GM23338 (cell line): ENCODE data around the gene RIN3. TPM values are rescaled to one million over a fixed set of nuclear protein-coding genes. Genes with fewer than 3 reads are reported as not detected.

Experiments
- ATAC-seq: fragments of 200-7000 bp; cut with Tn5 transposase; 3 replicates; pipeline ENCODE4 v1.9.1; 2020
- DNase-seq: peaks from one replicate; pipeline ENCODE4 v3.0.0-alpha.2; 2015; ENCODE audit warnings: low spot score
- H2AFZ ChIP-seq: fragments of 200-600 bp; sonication (generic); 2 replicates; pipeline ENCODE4 v1.8.0; 2016; ENCODE audit warnings: antibody characterized with exemption, mild to moderate bottlenecking, moderate library complexity
- H3F3A ChIP-seq: fragments of 200-600 bp; sonication (generic); replicated peaks from 2 replicates; pipeline ENCODE4 v1.8.0; 2017; ENCODE audit warnings: antibody characterized with exemption, mixed run types, low read depth
- H3K27ac ChIP-seq: fragments of 200-600 bp; sonication (generic); 2 replicates; pipeline ENCODE4 v1.6.1; 2016; ENCODE audit warnings: low read depth
- H3K27me3 ChIP-seq: fragments of 200-600 bp; sonication (generic); 2 replicates; pipeline ENCODE4 v1.8.0; 2016; ENCODE audit warnings: mild to moderate bottlenecking, mixed run types, moderate library complexity; ENCODE audit not compliant: insufficient read depth
- H3K36me3 ChIP-seq: fragments of 200-600 bp; sonication (generic); 2 replicates; pipeline ENCODE4 v1.8.0; 2016; ENCODE audit warnings: mild to moderate bottlenecking; ENCODE audit not compliant: insufficient read depth
- H3K4me1 ChIP-seq: fragments of 200-600 bp; sonication (generic); 2 replicates; pipeline ENCODE4 v1.8.0; 2016; ENCODE audit warnings: mild to moderate bottlenecking, moderate library complexity; ENCODE audit not compliant: insufficient read depth
- H3K4me2 ChIP-seq: fragments of 200-600 bp; sonication (generic); 2 replicates; pipeline ENCODE4 v1.7.1; 2017; ENCODE audit warnings: mixed run types
- H3K4me3 ChIP-seq: fragments of 200-600 bp; sonication (generic); 2 replicates; pipeline ENCODE4 v1.6.1; 2016; ENCODE audit warnings: mixed run types
- H3K79me2 ChIP-seq: fragments of 200-600 bp; sonication (generic); replicated peaks from 2 replicates; pipeline ENCODE4 v1.8.0; 2017; ENCODE audit warnings: mild to moderate bottlenecking; ENCODE audit not compliant: insufficient read depth
- H3K9me2 ChIP-seq: fragments of 200-600 bp; sonication (generic); 2 replicates; pipeline ENCODE4 v1.8.0; 2017; ENCODE audit not compliant: insufficient read depth
- H4K20me1 ChIP-seq: fragments of 200-600 bp; sonication (generic); replicated peaks from 2 replicates; pipeline ENCODE4 v1.8.0; 2017; ENCODE audit warnings: mild to moderate bottlenecking; ENCODE audit not compliant: insufficient read depth
- H3K27ac Mint-ChIP-seq: 2 replicates; pipeline ENCODE4 v1.8.0; 2020; ENCODE audit warnings: inconsistent platforms, mild to moderate bottlenecking, moderate library complexity, mixed read lengths
- H3K27me3 Mint-ChIP-seq: 3 replicates; pipeline ENCODE4 v1.8.0; 2022; ENCODE audit warnings: low read depth, mild to moderate bottlenecking, moderate library complexity, mixed read lengths, inconsistent platforms; ENCODE audit not compliant: insufficient read depth, poor library complexity
- H3K36me3 Mint-ChIP-seq: 3 replicates; pipeline ENCODE4 v1.8.0; 2021; ENCODE audit warnings: low read depth, mild to moderate bottlenecking, inconsistent platforms, moderate library complexity, mixed read lengths
- H3K4me1 Mint-ChIP-seq: 3 replicates; pipeline ENCODE4 v1.8.0; 2020; ENCODE audit warnings: mild to moderate bottlenecking, inconsistent platforms, mixed read lengths
- H3K4me3 Mint-ChIP-seq: 3 replicates; pipeline ENCODE4 v1.8.0; 2021; ENCODE audit warnings: moderate library complexity, mild to moderate bottlenecking, inconsistent platforms, mixed read lengths
- H3K9me3 Mint-ChIP-seq: 3 replicates; pipeline ENCODE4 v1.8.0; 2020; ENCODE audit warnings: moderate library complexity, mild to moderate bottlenecking, inconsistent platforms, mixed read lengths
- CREB1 ChIP-seq: fragments of 250-450 bp; sonication (Bioruptor Pico); IDR thresholded peaks from 2 replicates; pipeline ENCODE4 v1.5.0; 2020; ENCODE audit warnings: low read depth, mild to moderate bottlenecking, moderate library complexity
- ETS1 ChIP-seq: IDR thresholded peaks from 2 replicates; pipeline ENCODE4 v1.6.1; 2016; ENCODE audit warnings: antibody characterized with exemption
- EZH2 ChIP-seq: fragments of 200-600 bp; sonication (generic); IDR thresholded peaks from one replicate; pipeline ENCODE4 v1.8.0; 2017; ENCODE audit warnings: antibody characterized with exemption, mild to moderate bottlenecking, low read depth; ENCODE audit not compliant: unreplicated experiment
- EZH2phosphoT487 ChIP-seq: fragments of 200-600 bp; sonication (generic); IDR thresholded peaks from one replicate; pipeline ENCODE4 v1.8.1; 2018; ENCODE audit warnings: antibody characterized with exemption; ENCODE audit not compliant: unreplicated experiment
- NANOG ChIP-seq: IDR thresholded peaks from 2 replicates; pipeline ENCODE4 v1.6.1; 2016; ENCODE audit warnings: antibody characterized with exemption, borderline replicate concordance
- REST ChIP-seq: IDR thresholded peaks from one replicate; pipeline ENCODE4 v1.6.1; 2018; ENCODE audit warnings: antibody characterized with exemption; ENCODE audit not compliant: unreplicated experiment
- STAT1 ChIP-seq: IDR thresholded peaks from one replicate; pipeline ENCODE4 v1.6.1; 2016; ENCODE audit warnings: antibody characterized with exemption; ENCODE audit not compliant: unreplicated experiment
- ZNF331 ChIP-seq: fragments of 250-450 bp; sonication (Bioruptor Pico); IDR thresholded peaks from 2 replicates; pipeline ENCODE4 v1.5.0; 2020; ENCODE audit warnings: low read depth, mild to moderate bottlenecking, moderate library complexity
- ZNF462 ChIP-seq: fragments of 250-450 bp; sonication (Bioruptor Pico); IDR thresholded peaks from 2 replicates; pipeline ENCODE4 v1.5.0; 2020; ENCODE audit warnings: mild to moderate bottlenecking, moderate library complexity
- polyA plus RNA-seq: library from polyadenylated mRNA; unstranded; fragments of >200 nt; fragmentation: Nextera tagmentation; extraction: Ambion mirVana; gene quantifications from 2 replicates; pipeline ENCODE4 v1.2.1, GENCODE V29; 2016
- total RNA-seq: library from RNA; depleted of rRNA; stranded (reverse); fragments of >200 nt; shearing (Covaris generic); gene quantifications from 2 replicates; pipeline ENCODE4 v1.2.3, GENCODE V29; 2014

Gene RIN3
- total and polyA plus RNA-seq, 2 experiments from 2014 or later, result 0.97 to 1.5 TPM

- no peak for TF ChIP-seq ZNF462 (CRISPR knock-in tag)
- no peak for TF ChIP-seq EZH2
- TF ChIP-seq ETS1, result no peak
Observed at GRCh38 chr14:92501891-92502351, 11.7 kb upstream of the RIN3 start (continued).

GRCh38 chr14:92502541-92503286 is 10.9 kb upstream of the RIN3 start:
- Histone ChIP-seq H3K4me1 (no peaks in the 10 kb centered on the region), H3K27me3 (no peaks in the 10 kb centered on the region), H2AFZ (no peak overlapping the region), H4K20me1 (no peaks in the 10 kb centered on the region), H3F3A (no peaks in the 10 kb centered on the region), H3K79me2 (no peaks in the 10 kb centered on the region), H3K4me2 (no peak overlapping the region), H3K36me3 (no peaks in the 10 kb centered on the region), H3K9me2 (no peaks in the 10 kb centered on the region), H3K27ac (no peak overlapping the region), H3K4me3 (no peak overlapping the region)
- Mint-ChIP-seq H3K4me1 (peaks cover 17% of the 10 kb centered on the region), H3K27ac (no peak overlapping the region), H3K36me3 (no peaks in the 10 kb centered on the region), H3K9me3 (no peaks in the 10 kb centered on the region; the same call in 2 of the 3 replicates), H3K4me3 (no peak overlapping the region), H3K27me3 (peaks cover 5% of the 10 kb centered on the region)
- DNase-seq (no peak), ATAC-seq (no peak)
- TF ChIP-seq EZH2phosphoT487 (no peak), ZNF331 (CRISPR knock-in tag) (no peak), STAT1 (no peak), CREB1 (CRISPR knock-in tag) (no peak), NANOG (no peak), ETS1 (no peak), REST (no peak), EZH2 (no peak)
